OCI-LY3 (cell line): ENCODE measurements around the gene APOL4.

Experiments
- CTCF ChIP-seq: fragments of 200-600, 300-600 bp; sonication (generic); IDR thresholded peaks from 2 replicates; pipeline ENCODE4 v1.5.1; 2014; ENCODE audit warnings: antibody characterized with exemption, low read length, low read depth
- EZH2phosphoT487 ChIP-seq: fragments of 200-600 bp; shearing (Covaris generic); IDR thresholded peaks from 2 replicates; pipeline ENCODE4 v1.6.1; 2018; ENCODE audit warnings: antibody characterized with exemption, mixed run types, low read depth

GRCh38 chr22:36193171-36193570 is 8.4 kb downstream of the APOL4 start:
- TF ChIP-seq CTCF (no peak), EZH2phosphoT487 (no peak)
